MM.1S (cell line): ENCODE results near the gene FUT2.

Experiments used
- DNase-seq: peaks from one replicate; pipeline ENCODE4 v3.0.0-alpha.2; 2015
- H2AFZ ChIP-seq: fragments of 300-600 bp; sonication (generic); 2 replicates; pipeline ENCODE4 v1.6.0; 2016; ENCODE audit warnings: antibody characterized with exemption, low read length
- H3F3A ChIP-seq: fragments of 300-600 bp; sonication (generic); 2 replicates; pipeline ENCODE4 v1.6.1; 2016; ENCODE audit warnings: mild to moderate bottlenecking, antibody characterized with exemption, low read length, moderate library complexity, mixed read lengths; ENCODE audit not compliant: insufficient read depth
- H3K27ac ChIP-seq: fragments of 300-600 bp; sonication (generic); 2 replicates; pipeline ENCODE4 v1.5.1; 2016; ENCODE audit warnings: mild to moderate bottlenecking, low read length
- H3K27me3 ChIP-seq: fragments of 300-600 bp; sonication (generic); replicated peaks from 2 replicates; pipeline ENCODE4 v1.6.0; 2016; ENCODE audit warnings: low read length; ENCODE audit not compliant: insufficient read depth
- H3K36me3 ChIP-seq: fragments of 300-600 bp; sonication (generic); replicated peaks from 2 replicates; pipeline ENCODE4 v1.6.1; 2016; ENCODE audit warnings: mild to moderate bottlenecking, low read length, mixed read lengths; ENCODE audit not compliant: insufficient read depth
- H3K4me1 ChIP-seq: fragments of 300-600 bp; sonication (generic); 2 replicates; pipeline ENCODE4 v1.6.1; 2016; ENCODE audit warnings: low read length, mixed read lengths
- H3K4me2 ChIP-seq: fragments of 300-600 bp; sonication (generic); 2 replicates; pipeline ENCODE4 v1.6.0; 2016; ENCODE audit warnings: low read depth, low read length
- H3K4me3 ChIP-seq: fragments of 300-600 bp; sonication (generic); 2 replicates; pipeline ENCODE4 v1.5.1; 2016; ENCODE audit warnings: low read length, mixed read lengths
- H3K79me2 ChIP-seq: fragments of 300-600 bp; sonication (generic); 2 replicates; pipeline ENCODE4 v1.6.1; 2016; ENCODE audit warnings: mixed run types, low read length, mixed read lengths
- H3K9ac ChIP-seq: fragments of 300-600 bp; sonication (generic); 2 replicates; pipeline ENCODE4 v1.6.1; 2016; ENCODE audit warnings: low read length, mixed read lengths
- H3K9me2 ChIP-seq: fragments of 300-600 bp; sonication (generic); replicated peaks from 2 replicates; pipeline ENCODE4 v1.6.1; 2016; ENCODE audit warnings: mild to moderate bottlenecking, low read length, mixed read lengths; ENCODE audit not compliant: insufficient read depth
- H3K9me3 ChIP-seq: fragments of 300-600 bp; sonication (generic); replicated peaks from 2 replicates; pipeline ENCODE4 v1.6.1; 2016; ENCODE audit warnings: mild to moderate bottlenecking, low read length, mixed read lengths; ENCODE audit not compliant: insufficient read depth
- H4K20me1 ChIP-seq: fragments of 300-600 bp; sonication (generic); 2 replicates; pipeline ENCODE4 v1.6.1; 2016; ENCODE audit warnings: mild to moderate bottlenecking, low read length, moderate library complexity, mixed read lengths; ENCODE audit not compliant: insufficient read depth
- EZH2 ChIP-seq: fragments of 300-600 bp; sonication (generic); optimal IDR thresholded peaks from 2 replicates; pipeline ENCODE3; 2017; ENCODE audit warnings: low read depth, mild to moderate bottlenecking, antibody characterized with exemption, low read length, mixed read lengths
- EZH2phosphoT487 ChIP-seq: fragments of 300-600 bp; sonication (generic); IDR thresholded peaks from 2 replicates; pipeline ENCODE4 v1.6.1; 2018; ENCODE audit warnings: antibody characterized with exemption, low read length
- TF ChIP-seq, protein P1 (sequence below): fragments of 300-600 bp; sonication (generic); IDR thresholded peaks from 2 replicates; pipeline ENCODE4 v1.5.1; 2016; ENCODE audit warnings: antibody characterized with exemption, low read length, mixed read lengths

FUT2 gene

DNA sequence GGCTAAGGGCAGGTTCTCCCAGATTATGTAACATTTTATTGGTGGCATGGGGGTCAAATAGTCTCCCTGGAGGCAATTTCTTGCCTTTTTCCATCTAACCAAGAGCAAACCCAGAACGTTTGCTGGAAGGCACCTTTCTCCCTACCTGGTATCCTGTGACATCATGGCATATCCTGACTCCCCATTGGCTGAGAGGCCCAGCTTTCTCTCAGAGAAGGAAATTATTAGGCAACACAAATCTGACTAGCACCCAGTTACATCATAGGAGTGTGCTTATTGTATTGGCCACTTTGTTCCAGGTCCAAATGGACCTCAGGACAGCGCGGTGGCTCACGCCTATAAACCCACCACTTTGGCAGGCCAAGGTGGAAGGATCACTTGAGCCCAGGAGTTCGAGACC, 36.0 kb upstream of the FUT2 start:
- no peak for DNase-seq
- Histone ChIP-seq H4K20me1 (no peaks in the 10 kb centered on the region), H2AFZ (no peak overlapping the region), H3K36me3 (no peaks in the 10 kb centered on the region), H3K79me2 (no peaks in the 10 kb centered on the region), H3K4me3 (no peak overlapping the region), H3K9me2 (no peaks in the 10 kb centered on the region), H3K4me2 (no peak overlapping the region), H3K9me3 (no peaks in the 10 kb centered on the region), H3K27me3 (peaks cover 45% of the 10 kb centered on the region), H3K27ac (no peak overlapping the region), H3K4me1 (peaks cover 4% of the 10 kb centered on the region), H3K9ac (no peak overlapping the region), H3F3A (no peaks in the 10 kb centered on the region)
- TF ChIP-seq, protein P1, sequence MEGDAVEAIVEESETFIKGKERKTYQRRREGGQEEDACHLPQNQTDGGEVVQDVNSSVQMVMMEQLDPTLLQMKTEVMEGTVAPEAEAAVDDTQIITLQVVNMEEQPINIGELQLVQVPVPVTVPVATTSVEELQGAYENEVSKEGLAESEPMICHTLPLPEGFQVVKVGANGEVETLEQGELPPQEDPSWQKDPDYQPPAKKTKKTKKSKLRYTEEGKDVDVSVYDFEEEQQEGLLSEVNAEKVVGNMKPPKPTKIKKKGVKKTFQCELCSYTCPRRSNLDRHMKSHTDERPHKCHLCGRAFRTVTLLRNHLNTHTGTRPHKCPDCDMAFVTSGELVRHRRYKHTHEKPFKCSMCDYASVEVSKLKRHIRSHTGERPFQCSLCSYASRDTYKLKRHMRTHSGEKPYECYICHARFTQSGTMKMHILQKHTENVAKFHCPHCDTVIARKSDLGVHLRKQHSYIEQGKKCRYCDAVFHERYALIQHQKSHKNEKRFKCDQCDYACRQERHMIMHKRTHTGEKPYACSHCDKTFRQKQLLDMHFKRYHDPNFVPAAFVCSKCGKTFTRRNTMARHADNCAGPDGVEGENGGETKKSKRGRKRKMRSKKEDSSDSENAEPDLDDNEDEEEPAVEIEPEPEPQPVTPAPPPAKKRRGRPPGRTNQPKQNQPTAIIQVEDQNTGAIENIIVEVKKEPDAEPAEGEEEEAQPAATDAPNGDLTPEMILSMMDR, result no peak
- TF ChIP-seq EZH2 (no peak), EZH2phosphoT487 (no peak)

DNA sequence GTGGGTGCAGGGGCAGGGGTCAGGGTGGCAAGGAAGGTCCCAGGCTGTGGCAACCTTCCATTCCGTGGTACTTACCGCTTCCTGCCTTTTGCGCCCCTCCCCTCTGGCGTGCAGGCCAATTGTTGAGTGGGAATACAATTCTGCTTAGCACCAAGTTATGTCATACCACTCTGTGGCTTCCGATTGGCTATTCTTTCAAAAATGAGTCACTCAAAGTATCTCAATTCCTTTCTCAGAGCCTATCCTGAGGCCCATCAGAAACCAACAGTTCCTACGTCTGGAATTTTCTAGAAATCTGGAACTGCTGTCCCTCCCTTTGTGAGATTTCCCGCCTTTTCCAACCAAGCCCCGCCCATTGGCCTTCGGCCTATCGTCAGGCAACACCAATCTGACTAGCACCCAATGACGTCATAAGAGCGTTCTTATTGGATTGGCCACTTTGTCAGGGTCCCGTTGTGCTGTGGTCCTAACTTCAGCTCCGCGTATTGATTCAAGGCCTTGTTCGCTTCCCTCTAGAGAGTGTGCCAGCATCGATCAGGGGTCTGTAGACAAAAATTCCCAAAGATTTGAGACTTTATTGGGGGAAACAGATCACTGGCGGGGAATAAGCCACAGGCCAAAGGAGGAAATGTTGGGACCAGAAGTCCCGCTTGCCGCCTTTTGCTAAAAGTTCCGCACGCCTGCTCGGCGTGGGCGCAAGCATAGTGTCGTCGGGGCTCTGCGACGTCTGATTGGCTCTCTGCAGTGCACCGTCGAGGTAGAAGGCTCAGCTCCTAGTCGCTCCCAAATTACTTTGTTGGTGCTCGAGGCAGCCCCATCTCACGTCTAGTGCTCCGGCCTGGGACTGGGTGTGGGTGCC, 34.7 kb upstream of the FUT2 start:
- Histone ChIP-seq H4K20me1 (no peaks in the 10 kb centered on the region), H3K27ac (no peak overlapping the region), H3K4me2 (peak overlapping the region; percentile 63; the same call in 1 of the 2 replicates), H3K36me3 (no peaks in the 10 kb centered on the region), H3K4me3 (peak overlapping the region; percentile 12; the same call in 1 of the 2 replicates), H3K79me2 (no peaks in the 10 kb centered on the region), H3K27me3 (peaks cover 41% of the 10 kb centered on the region), H3K4me1 (peaks cover 4% of the 10 kb centered on the region), H3F3A (no peaks in the 10 kb centered on the region), H3K9ac (0 out of 2 replicates have a peak overlapping the region, but pooled peaks have one; percentile 11), H3K9me3 (no peaks in the 10 kb centered on the region), H2AFZ (peak overlapping the region; percentile 71), H3K9me2 (no peaks in the 10 kb centered on the region)
- peak; percentile 93 for DNase-seq
- TF ChIP-seq EZH2phosphoT487, result no peak
- TF ChIP-seq, protein P1, result no peak
- TF ChIP-seq EZH2, result no peak

DNA sequence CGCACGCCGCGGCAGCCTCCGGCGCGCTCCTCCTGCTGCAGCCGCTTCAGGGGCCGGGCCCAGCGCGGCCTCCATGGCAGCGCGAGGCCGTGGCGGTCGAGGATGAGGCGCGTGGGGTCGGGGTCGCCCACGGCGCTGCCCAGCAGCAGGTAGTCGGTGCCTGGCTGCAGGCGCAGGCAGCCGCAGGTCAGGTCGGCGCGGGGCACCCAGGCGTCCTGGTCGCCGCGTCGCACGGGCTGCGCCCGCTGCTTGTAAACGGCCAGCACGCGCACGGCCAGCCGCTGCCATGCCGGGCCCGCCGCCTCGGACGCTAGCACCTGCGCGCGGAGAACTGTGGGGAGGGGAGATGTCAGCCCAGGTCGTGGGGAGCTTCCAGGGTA, 34.1 kb upstream of the FUT2 start:
- H3F3A ChIP-seq, result no peaks in the 10 kb centered on the region
- no peak overlapping the region for H3K4me3 ChIP-seq
- H3K27ac ChIP-seq, result no peak overlapping the region
- no peaks in the 10 kb centered on the region for H3K9me3 ChIP-seq
- TF ChIP-seq, protein P1, result no peak
- no peak for TF ChIP-seq EZH2phosphoT487
- TF ChIP-seq EZH2, result no peak
- H3K9ac ChIP-seq, result no peak overlapping the region
- no peaks in the 10 kb centered on the region for H3K79me2 ChIP-seq
- H3K27me3 ChIP-seq, result peaks cover 38% of the 10 kb centered on the region
- H2AFZ ChIP-seq, result no peak overlapping the region
- no peaks in the 10 kb centered on the region for H3K9me2 ChIP-seq
- H4K20me1 ChIP-seq, result no peaks in the 10 kb centered on the region
- H3K36me3 ChIP-seq, result no peaks in the 10 kb centered on the region
- DNase-seq, result no peak
- H3K4me1 ChIP-seq, result peaks cover 4% of the 10 kb centered on the region
- H3K4me2 ChIP-seq, result no peak overlapping the region
